Thyroid gland (tissue), 4 donors: ENCODE measurements around the gene SYCE1.

ENCODE experiments used
- POLR2A ChIP-seq, 2 donors: fragments of 450-650 bp; IDR thresholded peaks; one replicate each; pipeline ENCODE4 v1.6.1; 2017; ENCODE audit warnings: antibody characterized with exemption in 2 of 2, mild to moderate bottlenecking in 2 of 2, moderate library complexity in 1 of 2
- TF ChIP-seq, protein P1 (sequence below), 6 experiments: fragments of 200-600 bp in 3 of 6; fragments of 450-650 bp in 3 of 6; sonication (generic) in 3 of 6; IDR thresholded peaks; one replicate each; pipeline ENCODE4 v1.5.1; 2016 to 2019; ENCODE audit warnings: antibody characterized with exemption in 6 of 6, mild to moderate bottlenecking in 2 of 6, inconsistent platforms in 1 of 6, moderate library complexity in 1 of 6

- TF ChIP-seq POLR2A (IDR thresholded peaks at IDR 0.05), result no peak
- TF ChIP-seq, protein P1, sequence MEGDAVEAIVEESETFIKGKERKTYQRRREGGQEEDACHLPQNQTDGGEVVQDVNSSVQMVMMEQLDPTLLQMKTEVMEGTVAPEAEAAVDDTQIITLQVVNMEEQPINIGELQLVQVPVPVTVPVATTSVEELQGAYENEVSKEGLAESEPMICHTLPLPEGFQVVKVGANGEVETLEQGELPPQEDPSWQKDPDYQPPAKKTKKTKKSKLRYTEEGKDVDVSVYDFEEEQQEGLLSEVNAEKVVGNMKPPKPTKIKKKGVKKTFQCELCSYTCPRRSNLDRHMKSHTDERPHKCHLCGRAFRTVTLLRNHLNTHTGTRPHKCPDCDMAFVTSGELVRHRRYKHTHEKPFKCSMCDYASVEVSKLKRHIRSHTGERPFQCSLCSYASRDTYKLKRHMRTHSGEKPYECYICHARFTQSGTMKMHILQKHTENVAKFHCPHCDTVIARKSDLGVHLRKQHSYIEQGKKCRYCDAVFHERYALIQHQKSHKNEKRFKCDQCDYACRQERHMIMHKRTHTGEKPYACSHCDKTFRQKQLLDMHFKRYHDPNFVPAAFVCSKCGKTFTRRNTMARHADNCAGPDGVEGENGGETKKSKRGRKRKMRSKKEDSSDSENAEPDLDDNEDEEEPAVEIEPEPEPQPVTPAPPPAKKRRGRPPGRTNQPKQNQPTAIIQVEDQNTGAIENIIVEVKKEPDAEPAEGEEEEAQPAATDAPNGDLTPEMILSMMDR (IDR thresholded peaks at IDR 0.05), result no peak
Measured at GRCh38 chr10:133537546-133538545, 27.5 kb downstream of the SYCE1 start.
